ENCODE data around the gene NCOR1.

Gene NCOR1

DNA sequence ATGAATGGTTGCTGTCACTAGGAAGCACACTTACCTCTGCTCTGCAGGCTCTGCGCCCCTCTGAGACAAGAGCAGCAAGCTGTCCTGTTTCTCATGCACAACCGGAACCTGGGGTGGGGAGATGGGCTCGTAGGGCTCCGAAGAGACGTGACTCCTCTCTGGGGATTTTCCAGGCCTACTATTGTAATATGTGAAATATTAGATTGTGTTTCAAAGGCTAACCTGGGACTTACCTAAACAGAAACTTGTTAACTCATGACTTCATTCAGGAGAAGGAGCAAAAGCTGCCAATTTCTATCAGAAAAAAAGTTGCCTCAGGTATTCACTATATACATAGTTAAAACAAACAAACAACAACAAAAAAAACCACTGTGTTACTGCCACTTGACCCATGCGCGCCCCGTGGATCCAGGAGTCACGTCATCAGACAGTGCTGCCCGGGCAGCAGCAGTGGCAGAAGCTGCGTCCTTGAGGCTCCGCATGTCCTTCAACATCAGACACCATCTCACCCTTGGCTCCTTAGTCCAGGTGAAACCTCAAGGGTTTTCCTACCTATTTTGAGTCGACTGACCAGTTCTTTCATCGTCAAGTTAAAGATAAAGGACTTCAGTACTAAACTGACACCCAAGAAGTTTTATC, 166.4 kb downstream of the NCOR1 start:
- Histone ChIP-seq H3K4me3 (ENCODE audit: low read length) (no peak overlapping the region), H3K9me3 (replicated peaks; ENCODE audit: low read length) (no peaks in the 10 kb centered on the region), H3K4me2 (ENCODE audit: low read length) (no peak overlapping the region), H3K36me3 (ENCODE audit: insufficient read depth, low read length) (peaks cover 67% of the 10 kb centered on the region), H3K27me3 (ENCODE audit: control insufficient read depth, insufficient read depth, low read length) (no peaks in the 10 kb centered on the region), H3K4me1 (ENCODE audit: control insufficient read depth, insufficient read depth, low read length) (no peaks in the 10 kb centered on the region), H3K9ac (ENCODE audit: low read depth, low read length) (no peak overlapping the region)

DNA sequence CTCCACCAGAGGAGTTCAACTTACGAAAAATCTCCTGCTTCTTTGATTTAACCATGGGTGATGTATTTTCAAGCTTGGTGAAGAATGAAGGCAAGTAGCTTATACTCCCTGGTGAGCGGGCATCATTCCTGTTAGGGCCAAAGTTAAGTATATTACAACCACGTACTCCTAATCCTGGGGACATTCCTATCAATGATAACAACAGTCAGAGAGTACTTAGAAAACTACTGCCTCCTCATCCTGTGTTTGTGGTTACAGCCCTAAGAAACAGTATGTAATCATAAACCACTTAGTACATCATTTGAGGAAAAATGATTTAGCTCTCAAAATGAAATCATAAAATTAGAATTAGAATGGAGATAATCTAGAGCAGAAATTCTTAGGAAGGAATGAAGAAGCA, 168.4 kb downstream of the NCOR1 start:
- H3K27me3 ChIP-seq (ENCODE audit: control insufficient read depth, insufficient read depth, low read length): no peaks in the 10 kb centered on the region
- H3K36me3 ChIP-seq (ENCODE audit: insufficient read depth, low read length): peaks cover 62% of the 10 kb centered on the region
- no peak overlapping the region for H3K4me2 ChIP-seq (ENCODE audit: low read length)
- no peaks in the 10 kb centered on the region for H3K4me1 ChIP-seq (ENCODE audit: control insufficient read depth, insufficient read depth, low read length)
- H3K4me3 ChIP-seq (ENCODE audit: low read length): no peak overlapping the region
- no peaks in the 10 kb centered on the region for H3K9me3 ChIP-seq (replicated peaks; ENCODE audit: low read length)
- H3K9ac ChIP-seq (ENCODE audit: low read depth, low read length): no peak overlapping the region

DNA sequence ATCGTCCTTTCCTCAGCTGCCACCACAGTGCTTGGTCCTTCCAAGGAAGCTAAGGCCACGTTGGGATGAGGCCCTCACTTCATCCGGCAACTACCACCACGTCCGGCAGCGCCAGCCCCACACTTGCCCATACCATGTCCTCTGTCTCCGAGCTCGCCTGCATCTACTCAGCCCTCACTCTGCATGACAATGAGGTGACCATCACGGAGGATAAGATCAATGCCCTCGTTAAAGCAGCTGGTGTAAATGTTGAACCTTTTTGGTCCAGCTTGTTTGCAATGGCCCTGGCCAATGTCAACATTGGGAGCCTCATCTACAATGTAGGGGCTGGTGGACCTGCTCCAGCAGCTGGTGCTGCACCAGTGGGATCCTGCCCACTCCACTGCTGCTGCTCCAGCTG, 170.8 kb downstream of the NCOR1 start:
- Histone ChIP-seq H3K4me3 (ENCODE audit: low read length) (no peak overlapping the region), H3K9me3 (replicated peaks; ENCODE audit: low read length) (no peaks in the 10 kb centered on the region), H3K36me3 (ENCODE audit: insufficient read depth, low read length) (peaks cover 58% of the 10 kb centered on the region)

DNA sequence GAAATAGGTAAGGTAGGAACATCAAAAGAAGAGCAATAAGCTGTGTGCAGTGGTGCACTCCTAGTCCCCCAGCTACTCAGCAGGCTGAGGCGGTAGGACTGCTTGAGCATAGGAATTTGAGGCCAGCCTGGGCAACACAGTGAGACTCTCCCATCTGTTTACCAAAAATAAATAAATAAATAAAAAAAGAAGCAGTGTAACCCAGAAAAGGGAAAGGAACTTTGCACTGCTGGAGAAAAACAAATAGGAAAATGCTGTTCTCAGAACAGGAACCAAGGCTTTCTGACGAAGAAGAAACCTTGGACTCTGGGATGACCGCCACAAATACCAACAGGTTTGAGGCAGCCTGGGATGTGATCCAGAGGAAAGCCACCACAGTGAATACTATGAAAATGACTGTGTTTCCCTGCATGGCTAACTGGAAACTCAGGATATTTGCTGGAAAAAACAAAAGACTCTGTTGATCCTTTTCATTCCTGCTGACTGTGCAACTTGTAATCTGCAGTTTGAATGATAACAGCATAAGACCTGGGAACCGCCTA, 174.6 kb downstream of the NCOR1 start:
- H3K27me3 ChIP-seq (ENCODE audit: control insufficient read depth, insufficient read depth, low read length): no peaks in the 10 kb centered on the region
- peaks cover 14% of the 10 kb centered on the region for H3K4me1 ChIP-seq (ENCODE audit: control insufficient read depth, insufficient read depth, low read length)
- no peak overlapping the region for H3K4me2 ChIP-seq (ENCODE audit: low read length)
- H3K9me3 ChIP-seq (replicated peaks; ENCODE audit: low read length): no peaks in the 10 kb centered on the region
- H3K9ac ChIP-seq (ENCODE audit: low read depth, low read length): no peak overlapping the region
- peaks cover 48% of the 10 kb centered on the region for H3K36me3 ChIP-seq (ENCODE audit: insufficient read depth, low read length)
- H3K4me3 ChIP-seq (ENCODE audit: low read length): no peak overlapping the region

More for the DNA sequence above, 170.8 kb downstream of the NCOR1 start:
- Histone ChIP-seq H3K27me3 (ENCODE audit: control insufficient read depth, insufficient read depth, low read length) (no peaks in the 10 kb centered on the region), H3K4me2 (ENCODE audit: low read length) (no peak overlapping the region), H3K4me1 (ENCODE audit: control insufficient read depth, insufficient read depth, low read length) (no peaks in the 10 kb centered on the region), H3K9ac (ENCODE audit: low read depth, low read length) (no peak overlapping the region)

DNA sequence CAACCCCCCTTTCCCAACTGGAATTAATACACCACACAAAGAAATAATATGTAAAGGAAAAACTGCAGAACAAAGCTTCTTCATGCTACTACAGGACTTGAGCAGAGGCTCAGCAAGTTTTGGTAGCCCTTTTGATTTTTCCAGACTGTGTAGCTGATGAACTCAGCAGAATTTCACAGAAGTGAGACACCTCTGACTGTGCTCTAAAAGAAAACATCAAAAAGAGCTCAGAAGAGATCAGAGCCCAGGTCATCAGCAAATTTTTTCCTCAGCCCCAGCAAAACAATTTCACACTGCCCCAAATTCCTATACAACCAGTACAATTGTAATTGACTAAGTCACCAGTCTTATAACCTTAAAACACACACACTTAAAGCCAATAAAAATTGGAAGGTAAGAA, 177.7 kb downstream of the NCOR1 start:
- peaks cover 14% of the 10 kb centered on the region for H3K4me1 ChIP-seq (ENCODE audit: control insufficient read depth, insufficient read depth, low read length)
- H3K9ac ChIP-seq (ENCODE audit: low read depth, low read length): no peak overlapping the region
- H3K27me3 ChIP-seq (ENCODE audit: control insufficient read depth, insufficient read depth, low read length): no peaks in the 10 kb centered on the region
- peaks cover 54% of the 10 kb centered on the region for H3K36me3 ChIP-seq (ENCODE audit: insufficient read depth, low read length)
- H3K4me2 ChIP-seq (ENCODE audit: low read length): no peak overlapping the region
- H3K4me3 ChIP-seq (ENCODE audit: low read length): no peak overlapping the region
- no peaks in the 10 kb centered on the region for H3K9me3 ChIP-seq (replicated peaks; ENCODE audit: low read length)

DNA sequence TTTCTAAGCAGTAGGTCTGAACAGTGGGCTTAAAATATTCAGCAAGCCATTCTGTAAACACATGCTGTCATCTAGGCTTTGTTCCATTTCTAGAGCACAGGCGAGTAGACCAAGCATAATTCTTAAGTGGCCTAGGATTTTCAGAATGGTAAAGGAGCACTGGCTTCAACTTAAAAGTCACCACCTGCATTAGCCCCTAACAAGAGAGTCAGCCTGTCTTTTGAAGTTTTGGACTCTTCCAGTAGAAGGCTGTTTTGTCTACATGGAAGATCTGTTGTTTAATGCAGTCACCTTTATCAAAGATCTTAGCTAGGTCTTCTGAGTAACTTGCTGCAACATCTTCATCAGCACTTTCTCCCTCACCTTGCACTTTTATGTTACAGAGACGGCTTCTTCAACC, 179.1 kb downstream of the NCOR1 start:
- Histone ChIP-seq H3K27me3 (ENCODE audit: control insufficient read depth, insufficient read depth, low read length) (no peaks in the 10 kb centered on the region), H3K4me2 (ENCODE audit: low read length) (no peak overlapping the region), H3K36me3 (ENCODE audit: insufficient read depth, low read length) (peaks cover 58% of the 10 kb centered on the region), H3K9ac (ENCODE audit: low read depth, low read length) (no peak overlapping the region), H3K4me1 (ENCODE audit: control insufficient read depth, insufficient read depth, low read length) (peaks cover 14% of the 10 kb centered on the region), H3K9me3 (replicated peaks; ENCODE audit: low read length) (no peaks in the 10 kb centered on the region), H3K4me3 (ENCODE audit: low read length) (no peak overlapping the region)

DNA sequence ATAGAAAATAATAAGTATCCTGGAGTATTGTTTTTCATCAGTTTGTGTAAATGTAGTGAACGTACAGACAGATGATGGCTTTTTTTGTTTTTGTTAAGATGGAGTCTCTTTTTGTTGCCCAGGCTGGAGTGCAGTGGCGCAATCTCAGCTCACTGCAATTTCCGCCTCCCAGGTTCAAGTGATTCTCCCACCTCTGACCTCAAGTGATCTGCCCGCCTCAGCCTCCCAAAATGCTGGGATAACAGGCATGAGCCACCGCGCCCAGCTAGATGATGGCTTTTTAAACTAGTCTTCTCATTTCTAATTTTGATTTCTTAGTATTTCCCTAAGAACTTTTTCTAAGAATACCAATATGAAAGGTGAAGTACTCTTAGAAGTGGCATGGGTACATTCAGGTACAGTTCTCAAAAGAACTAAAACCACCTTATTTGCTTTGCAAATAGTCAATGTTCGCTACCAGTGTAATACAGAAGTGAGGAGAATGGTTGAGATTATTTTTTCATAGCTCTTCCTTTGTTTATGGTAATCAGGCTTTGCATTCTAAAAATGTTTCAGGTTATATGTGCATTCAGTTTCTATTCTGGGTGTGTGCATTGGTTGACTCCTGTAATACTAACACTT, 181.5 kb downstream of the NCOR1 start:
- H3K27me3 ChIP-seq (ENCODE audit: control insufficient read depth, insufficient read depth, low read length): no peaks in the 10 kb centered on the region
- H3K4me3 ChIP-seq (ENCODE audit: low read length): no peak overlapping the region
- peaks cover 75% of the 10 kb centered on the region for H3K36me3 ChIP-seq (ENCODE audit: insufficient read depth, low read length)
- no peak overlapping the region for H3K4me2 ChIP-seq (ENCODE audit: low read length)
- H3K9me3 ChIP-seq (replicated peaks; ENCODE audit: low read length): no peaks in the 10 kb centered on the region
- H3K9ac ChIP-seq (ENCODE audit: low read depth, low read length): no peak overlapping the region
- peaks cover 22% of the 10 kb centered on the region for H3K4me1 ChIP-seq (ENCODE audit: control insufficient read depth, insufficient read depth, low read length)

DNA sequence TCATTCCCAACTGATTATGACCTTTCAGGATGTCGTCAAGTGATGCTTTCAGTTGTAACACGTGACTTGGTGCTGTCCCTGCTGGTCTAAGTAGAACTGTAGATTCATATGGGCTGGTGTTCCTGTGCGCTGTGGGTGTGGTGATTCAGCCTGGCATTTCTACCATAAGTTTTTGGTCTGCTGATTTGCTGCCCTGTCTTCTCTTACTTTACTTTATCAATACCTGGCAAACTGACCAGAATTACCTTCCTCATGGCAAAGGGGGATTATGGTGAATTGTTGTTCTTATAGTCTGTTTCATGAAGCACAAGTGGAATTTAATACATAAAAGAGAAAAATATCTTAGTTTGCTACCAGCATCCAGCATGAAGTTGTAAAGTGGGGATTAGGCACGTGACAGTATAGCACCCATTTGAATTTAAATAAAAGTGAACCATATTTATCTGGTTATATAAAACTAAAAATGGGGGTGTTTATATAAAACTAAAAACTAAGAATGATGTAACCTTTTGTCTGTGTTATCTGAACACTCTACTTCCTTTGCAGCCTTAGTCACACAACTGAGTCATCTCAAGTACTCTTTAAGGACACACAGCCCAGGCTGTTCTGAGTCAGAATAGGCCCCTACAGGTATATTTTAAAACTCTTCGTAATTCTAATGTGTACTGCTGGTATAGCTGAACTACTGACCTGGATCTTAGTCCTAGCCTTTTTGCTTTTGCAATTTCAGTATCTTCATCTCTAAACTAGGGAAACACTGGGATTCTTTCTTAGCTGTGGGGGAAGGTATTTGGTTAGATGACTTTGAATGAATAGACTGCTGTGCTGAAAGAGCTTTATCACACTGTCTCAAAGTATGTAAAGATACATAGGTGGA, 187.4 kb downstream of the NCOR1 start:
- Histone ChIP-seq H3K36me3 (ENCODE audit: insufficient read depth, low read length) (peaks cover 89% of the 10 kb centered on the region), H3K4me3 (ENCODE audit: low read length) (peak overlapping the region; percentile 24), H3K9me3 (replicated peaks; ENCODE audit: low read length) (no peaks in the 10 kb centered on the region), H3K9ac (ENCODE audit: low read depth, low read length) (peak overlapping the region; percentile 47), H3K4me2 (ENCODE audit: low read length) (peak overlapping the region; percentile 67), H3K27me3 (ENCODE audit: control insufficient read depth, insufficient read depth, low read length) (no peaks in the 10 kb centered on the region), H3K4me1 (ENCODE audit: control insufficient read depth, insufficient read depth, low read length) (peaks cover 27% of the 10 kb centered on the region)

DNA sequence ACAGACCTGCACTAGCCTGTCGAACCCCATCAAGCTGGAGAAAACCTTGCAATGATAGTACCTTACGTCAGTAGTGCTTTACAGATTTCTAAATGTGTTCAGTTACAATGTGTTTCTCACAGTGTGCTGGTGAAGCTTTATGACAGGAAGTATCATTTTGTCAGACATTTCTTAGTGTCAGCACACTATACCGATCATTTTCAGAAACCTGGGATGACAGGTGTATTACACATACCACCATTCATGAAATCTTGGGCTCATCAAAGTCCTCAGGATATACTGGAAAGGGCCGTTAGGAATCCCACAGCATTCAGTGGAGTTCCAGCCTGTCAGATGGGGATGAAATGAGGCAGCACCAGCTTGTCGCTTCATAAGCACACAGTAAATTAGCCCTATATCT, 188.4 kb downstream of the NCOR1 start:
- peaks cover 86% of the 10 kb centered on the region for H3K36me3 ChIP-seq (ENCODE audit: insufficient read depth, low read length)
- no peak overlapping the region for H3K4me2 ChIP-seq (ENCODE audit: low read length)
- H3K9ac ChIP-seq (ENCODE audit: low read depth, low read length): no peak overlapping the region
- no peaks in the 10 kb centered on the region for H3K27me3 ChIP-seq (ENCODE audit: control insufficient read depth, insufficient read depth, low read length)
- H3K4me1 ChIP-seq (ENCODE audit: control insufficient read depth, insufficient read depth, low read length): peaks cover 27% of the 10 kb centered on the region
- H3K9me3 ChIP-seq (replicated peaks; ENCODE audit: low read length): no peaks in the 10 kb centered on the region
- H3K4me3 ChIP-seq (ENCODE audit: low read length): no peak overlapping the region

DNA sequence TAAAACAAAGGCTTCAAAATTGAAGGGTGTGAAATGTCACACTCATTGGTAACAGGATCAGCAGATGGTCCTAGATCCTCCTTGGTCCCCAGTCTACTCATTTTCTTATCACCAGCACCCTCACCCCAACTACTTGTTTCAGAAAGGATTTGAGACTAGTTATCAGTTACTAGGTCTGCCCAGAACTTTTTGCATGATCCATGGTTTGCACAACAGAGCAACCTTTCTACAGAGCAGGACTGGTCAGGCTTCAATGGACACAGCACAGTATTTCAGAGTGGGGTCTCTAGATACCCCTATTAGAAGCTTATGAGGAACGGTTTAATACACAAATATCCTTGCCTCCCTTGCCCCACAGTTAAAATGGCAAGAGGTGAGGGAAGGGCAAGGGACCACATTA, 190.1 kb downstream of the NCOR1 start:
- Histone ChIP-seq H3K4me1 (ENCODE audit: control insufficient read depth, insufficient read depth, low read length) (peaks cover 27% of the 10 kb centered on the region), H3K4me2 (ENCODE audit: low read length) (no peak overlapping the region), H3K9ac (ENCODE audit: low read depth, low read length) (no peak overlapping the region), H3K4me3 (ENCODE audit: low read length) (no peak overlapping the region), H3K9me3 (replicated peaks; ENCODE audit: low read length) (no peaks in the 10 kb centered on the region), H3K36me3 (ENCODE audit: insufficient read depth, low read length) (peaks cover 76% of the 10 kb centered on the region), H3K27me3 (ENCODE audit: control insufficient read depth, insufficient read depth, low read length) (no peaks in the 10 kb centered on the region)

DNA sequence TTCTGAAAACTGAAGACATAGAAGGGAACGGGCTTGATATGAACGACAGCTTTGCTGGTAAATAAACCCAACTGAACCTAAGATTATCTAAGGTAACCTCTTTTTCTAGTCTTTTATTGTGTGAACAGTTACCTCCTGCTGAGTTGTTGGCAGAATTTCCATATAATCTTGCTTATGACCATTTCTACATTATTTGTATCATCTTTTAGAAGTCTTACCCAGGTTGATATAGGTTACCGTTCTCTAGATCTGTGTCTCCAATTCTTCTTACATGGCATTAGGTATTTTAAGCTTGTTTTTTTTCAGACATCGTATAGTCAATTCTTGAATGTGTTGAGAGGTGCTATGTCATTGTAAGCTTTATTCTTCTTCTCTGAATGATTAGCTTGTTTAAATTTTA, 191.5 kb downstream of the NCOR1 start:
- no peaks in the 10 kb centered on the region for H3K9me3 ChIP-seq (replicated peaks; ENCODE audit: low read length)
- no peak overlapping the region for H3K4me2 ChIP-seq (ENCODE audit: low read length)
- H3K4me1 ChIP-seq (ENCODE audit: control insufficient read depth, insufficient read depth, low read length): peaks cover 19% of the 10 kb centered on the region
- H3K4me3 ChIP-seq (ENCODE audit: low read length): no peak overlapping the region
- H3K9ac ChIP-seq (ENCODE audit: low read depth, low read length): no peak overlapping the region
- H3K36me3 ChIP-seq (ENCODE audit: insufficient read depth, low read length): peaks cover 69% of the 10 kb centered on the region
- no peaks in the 10 kb centered on the region for H3K27me3 ChIP-seq (ENCODE audit: control insufficient read depth, insufficient read depth, low read length)
